ENCODE data around the gene RNF113B. TPM values are rescaled to one million over a fixed set of nuclear protein-coding genes. Genes with fewer than 3 reads are reported as not detected.

Gene RNF113B
- total RNA-seq, 1 donor from 2014 or later, result not detected

DNA sequence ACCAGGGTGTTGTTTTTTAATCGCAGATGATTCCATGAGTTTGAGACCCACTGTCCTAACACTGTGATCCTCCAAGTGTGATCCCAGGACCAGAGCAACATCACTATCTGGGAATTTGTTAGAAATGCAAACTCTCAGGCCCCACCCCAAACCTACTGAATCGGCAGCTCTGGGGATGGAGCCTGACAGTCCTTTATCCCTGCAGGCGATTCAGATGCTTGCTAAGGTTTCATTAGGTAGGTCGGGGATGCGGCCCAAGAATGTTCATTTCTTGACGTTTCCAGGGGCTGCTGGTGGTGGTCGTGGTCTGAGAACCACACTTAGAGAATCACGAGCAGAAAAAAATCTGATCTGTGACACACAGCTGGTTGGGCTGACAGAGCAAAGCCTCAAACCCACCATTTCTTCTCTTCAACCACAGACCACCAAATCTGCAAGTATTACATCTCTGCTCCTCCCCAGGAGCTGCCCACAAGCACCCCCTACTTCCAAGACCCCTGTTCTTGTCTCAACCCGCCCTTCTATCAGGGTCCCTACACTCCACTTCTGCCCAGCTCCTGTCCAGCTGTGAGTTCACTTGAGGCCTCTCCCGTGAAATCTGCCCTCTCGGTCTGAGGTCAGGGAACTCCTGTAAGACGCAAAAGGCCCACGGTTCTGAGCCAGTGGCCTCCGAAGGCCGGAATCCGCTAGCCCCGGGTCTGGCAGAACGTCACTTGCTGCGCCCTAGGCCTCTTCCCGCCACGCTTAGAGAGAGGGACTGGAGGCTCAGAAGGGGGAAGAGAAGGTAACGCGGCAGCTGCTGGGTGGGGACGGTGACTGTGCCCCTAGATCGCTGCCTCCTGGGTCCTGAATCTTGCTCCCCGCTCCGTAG is 35.3 kb downstream of the RNF113B start:
- no peaks in the 10 kb centered on the region for H3K9me3 Mint-ChIP-seq
- DNase-seq (ENCODE audit: low read depth, low spot score), result no peak
- TF ChIP-seq, protein P1, sequence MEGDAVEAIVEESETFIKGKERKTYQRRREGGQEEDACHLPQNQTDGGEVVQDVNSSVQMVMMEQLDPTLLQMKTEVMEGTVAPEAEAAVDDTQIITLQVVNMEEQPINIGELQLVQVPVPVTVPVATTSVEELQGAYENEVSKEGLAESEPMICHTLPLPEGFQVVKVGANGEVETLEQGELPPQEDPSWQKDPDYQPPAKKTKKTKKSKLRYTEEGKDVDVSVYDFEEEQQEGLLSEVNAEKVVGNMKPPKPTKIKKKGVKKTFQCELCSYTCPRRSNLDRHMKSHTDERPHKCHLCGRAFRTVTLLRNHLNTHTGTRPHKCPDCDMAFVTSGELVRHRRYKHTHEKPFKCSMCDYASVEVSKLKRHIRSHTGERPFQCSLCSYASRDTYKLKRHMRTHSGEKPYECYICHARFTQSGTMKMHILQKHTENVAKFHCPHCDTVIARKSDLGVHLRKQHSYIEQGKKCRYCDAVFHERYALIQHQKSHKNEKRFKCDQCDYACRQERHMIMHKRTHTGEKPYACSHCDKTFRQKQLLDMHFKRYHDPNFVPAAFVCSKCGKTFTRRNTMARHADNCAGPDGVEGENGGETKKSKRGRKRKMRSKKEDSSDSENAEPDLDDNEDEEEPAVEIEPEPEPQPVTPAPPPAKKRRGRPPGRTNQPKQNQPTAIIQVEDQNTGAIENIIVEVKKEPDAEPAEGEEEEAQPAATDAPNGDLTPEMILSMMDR (conservative IDR thresholded peaks at IDR 0.05), result no peak

DNA sequence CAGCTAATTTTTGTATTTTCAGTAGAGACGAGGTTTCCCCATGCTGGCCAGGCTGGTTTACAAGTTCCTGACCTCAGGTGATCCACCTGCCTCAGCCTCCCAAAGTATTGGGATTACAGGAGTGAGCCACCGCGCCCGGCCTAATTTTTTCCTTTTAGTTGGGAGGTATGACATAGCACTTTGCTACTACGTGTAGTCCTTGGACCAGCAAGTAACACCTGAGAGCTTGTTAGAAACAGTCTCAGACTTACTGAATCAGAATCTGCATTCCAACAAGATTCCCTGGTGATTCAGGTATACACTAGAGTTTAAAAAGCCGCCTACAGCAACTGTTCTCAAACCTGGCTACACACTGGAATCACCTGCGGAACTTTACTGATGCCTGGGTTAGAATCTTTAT is 36.0 kb downstream of the RNF113B start:
- Mint-ChIP-seq H3K27ac (ENCODE audit: unreplicated experiment) (no peak overlapping the region), H3K27me3 (ENCODE audit: low read depth) (peaks cover 18% of the 10 kb centered on the region), H3K36me3 (ENCODE audit: low read depth) (no peaks in the 10 kb centered on the region), H3K4me3 (peak overlapping the region; percentile 87), H3K4me1 (peaks cover 29% of the 10 kb centered on the region), H3K9me3 (no peaks in the 10 kb centered on the region)
- DNase-seq (ENCODE audit: low read depth, low spot score), result no peak
- TF ChIP-seq, protein P1 (conservative IDR thresholded peaks at IDR 0.05), result no peak

More for the DNA sequence above, 35.3 kb downstream of the RNF113B start:
- Mint-ChIP-seq H3K27ac (ENCODE audit: unreplicated experiment) (peak overlapping the region; percentile 31), H3K27me3 (ENCODE audit: low read depth) (peaks cover 18% of the 10 kb centered on the region), H3K36me3 (ENCODE audit: low read depth) (no peaks in the 10 kb centered on the region), H3K4me1 (peaks cover 36% of the 10 kb centered on the region), H3K4me3 (peak overlapping the region; percentile 87)

DNA sequence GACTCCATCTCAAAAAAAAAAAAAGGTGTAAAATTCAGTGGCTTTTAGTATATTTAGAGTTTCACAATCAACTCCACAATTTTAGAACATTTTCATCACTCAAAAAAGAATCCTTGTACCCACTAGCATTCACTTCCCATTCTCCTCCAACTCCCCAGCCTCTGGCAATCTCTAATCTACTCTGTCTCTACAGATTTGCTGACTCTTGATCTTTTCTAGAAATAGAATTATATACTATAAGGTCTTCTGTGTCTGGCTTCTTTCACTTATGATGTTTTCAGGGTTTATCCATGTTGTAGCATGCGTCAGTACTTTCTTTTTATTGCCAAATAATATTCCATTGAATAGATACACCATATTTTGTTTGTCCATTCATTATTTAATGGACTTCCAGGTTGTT is 42.2 kb downstream of the RNF113B start:
- H3K9me3 Mint-ChIP-seq, result no peaks in the 10 kb centered on the region
- H3K36me3 Mint-ChIP-seq (ENCODE audit: low read depth), result no peaks in the 10 kb centered on the region
- DNase-seq (ENCODE audit: low read depth, low spot score), result no peak
- no peak overlapping the region for H3K4me3 Mint-ChIP-seq
- no peak overlapping the region for H3K27ac Mint-ChIP-seq (ENCODE audit: unreplicated experiment)
- H3K4me1 Mint-ChIP-seq, result no peaks in the 10 kb centered on the region
- peaks cover 5% of the 10 kb centered on the region for H3K27me3 Mint-ChIP-seq (ENCODE audit: low read depth)
- TF ChIP-seq, protein P1 (conservative IDR thresholded peaks at IDR 0.05), result no peak

DNA sequence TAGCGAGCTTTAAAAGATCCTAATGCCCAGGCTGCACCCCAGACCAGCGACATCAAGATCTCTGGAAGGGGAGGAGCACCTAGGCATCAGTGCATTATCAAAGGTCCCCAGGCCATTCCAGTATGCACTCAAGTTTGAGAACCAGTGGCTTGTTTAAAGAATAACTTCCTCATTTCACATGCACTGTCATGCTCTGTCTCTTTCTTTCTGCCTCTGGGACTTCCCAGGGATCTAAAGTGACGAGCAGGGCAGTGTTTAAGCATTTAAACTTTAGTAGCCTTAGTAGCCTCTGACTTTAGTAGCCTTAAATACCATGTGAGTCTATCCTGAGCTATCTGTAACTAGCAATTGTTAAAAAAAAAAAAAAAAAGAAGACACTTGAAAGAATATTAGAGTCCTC is 43.1 kb downstream of the RNF113B start:
- Mint-ChIP-seq H3K4me3 (no peak overlapping the region), H3K27ac (ENCODE audit: unreplicated experiment) (no peak overlapping the region)

DNA sequence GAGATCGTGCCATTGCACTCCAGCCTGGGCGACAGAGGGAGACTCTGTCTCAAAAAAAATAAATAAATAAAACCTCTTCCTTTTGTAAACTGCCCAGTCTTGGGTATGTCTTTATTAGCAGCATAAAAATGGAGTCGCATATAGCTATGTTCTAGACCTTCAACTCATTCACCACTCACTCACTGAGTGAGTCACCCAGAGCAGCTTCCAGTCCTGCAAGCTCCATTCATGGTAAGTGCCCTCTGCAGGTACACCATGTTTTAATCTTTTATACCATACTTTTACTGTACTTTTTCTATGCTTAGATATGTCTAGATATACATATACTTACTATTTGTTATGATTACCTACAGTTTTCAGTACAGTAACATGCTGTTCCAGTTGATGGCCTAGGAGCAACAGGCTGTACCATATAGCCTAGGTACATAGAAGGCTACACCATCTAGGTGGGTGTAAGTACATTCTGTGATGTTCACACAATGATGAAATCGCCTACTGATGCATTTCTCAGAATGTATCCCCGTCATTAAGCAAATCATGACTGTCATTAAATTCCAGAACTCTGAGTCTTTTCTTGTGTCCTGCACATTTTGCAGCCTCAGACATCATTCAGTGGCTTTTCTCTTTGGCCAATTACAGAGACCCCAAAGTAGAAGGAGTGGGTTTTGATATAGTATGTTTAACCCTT is 47.9 kb downstream of the RNF113B start:
- no peak overlapping the region for H3K4me3 Mint-ChIP-seq
- H3K36me3 Mint-ChIP-seq (ENCODE audit: low read depth), result peaks cover 2% of the 10 kb centered on the region
- TF ChIP-seq, protein P1 (conservative IDR thresholded peaks at IDR 0.05), result no peak
- no peak overlapping the region for H3K27ac Mint-ChIP-seq (ENCODE audit: unreplicated experiment)
- no peaks in the 10 kb centered on the region for H3K27me3 Mint-ChIP-seq (ENCODE audit: low read depth)
- peaks cover 7% of the 10 kb centered on the region for H3K9me3 Mint-ChIP-seq
- no peaks in the 10 kb centered on the region for H3K4me1 Mint-ChIP-seq
- no peak for DNase-seq (ENCODE audit: low read depth, low spot score)

More for the DNA sequence above, 43.1 kb downstream of the RNF113B start:
- H3K36me3 Mint-ChIP-seq (ENCODE audit: low read depth), result no peaks in the 10 kb centered on the region
- no peak for DNase-seq (ENCODE audit: low read depth, low spot score)
- TF ChIP-seq, protein P1 (conservative IDR thresholded peaks at IDR 0.05), result no peak
- H3K4me1 Mint-ChIP-seq, result no peaks in the 10 kb centered on the region
- H3K9me3 Mint-ChIP-seq, result no peaks in the 10 kb centered on the region
- H3K27me3 Mint-ChIP-seq (ENCODE audit: low read depth), result no peaks in the 10 kb centered on the region

Small RNAs within 50 kb of the gene (microRNA-seq; reads per million reads assigned to microRNA genes)
- 2.4 reads per million for gene MIR3170

Other genes starting within 250 kb of the RNF113B start
- gene IPO5, start 223.6 kb downstream of the RNF113B start, total RNA-seq, result 249 and 251 TPM in 2 replicates
- 138 and 139 TPM in 2 replicates for gene FARP1, start 34.2 kb downstream of the RNF113B start, total RNA-seq

Data from neural crest cell (in vitro differentiated cells).